ENCODE measurements around the gene GLRX3.

GLRX3 gene

GRCh38 chr10:130137659-130138478 lies 1.7 kb downstream of the GLRX3 start:
- no peak for DNase-seq (ENCODE audit: low read depth in 4 of 4, low spot score in 1 of 4)

GRCh38 chr10:130138479-130138866 lies 2.3 kb downstream of the GLRX3 start:
- DNase-seq (ENCODE audit: low read depth in 4 of 4, low spot score in 1 of 4), result no peak

GRCh38 chr10:130140425-130140824 lies 4.2 kb downstream of the GLRX3 start:
- no peak for DNase-seq (ENCODE audit: low read depth in 4 of 4, low spot score in 1 of 4)

- DNase-seq (ENCODE audit: low read depth in 4 of 4, low spot score in 1 of 4), result no peak
Observed at GRCh38 chr10:130141038-130141437, 4.8 kb downstream of the GLRX3 start.

GRCh38 chr10:130141460-130141859 lies 5.3 kb downstream of the GLRX3 start:
- DNase-seq (ENCODE audit: low read depth in 4 of 4, low spot score in 1 of 4), result no peak

- no peak for DNase-seq (ENCODE audit: low read depth in 4 of 4, low spot score in 1 of 4)
Observed at GRCh38 chr10:130141878-130142277, 5.7 kb downstream of the GLRX3 start.

- DNase-seq (ENCODE audit: low read depth in 4 of 4, low spot score in 1 of 4), result no peak
Observed at GRCh38 chr10:130146042-130146441, 9.9 kb downstream of the GLRX3 start.

- no peak for DNase-seq (ENCODE audit: low read depth in 4 of 4, low spot score in 1 of 4)
Observed at GRCh38 chr10:130159192-130159794, 23.1 kb downstream of the GLRX3 start.

- DNase-seq (ENCODE audit: low read depth in 4 of 4, low spot score in 1 of 4), result no peak
Observed at GRCh38 chr10:130160775-130161174, 24.6 kb downstream of the GLRX3 start.

GRCh38 chr10:130161331-130161730 lies 25.1 kb downstream of the GLRX3 start:
- no peak for DNase-seq (ENCODE audit: low read depth in 4 of 4, low spot score in 1 of 4)

- no peak for DNase-seq (ENCODE audit: low read depth in 4 of 4, low spot score in 1 of 4)
Observed at GRCh38 chr10:130167193-130167592, 31.0 kb downstream of the GLRX3 start.

GRCh38 chr10:130167707-130168106 lies 31.5 kb downstream of the GLRX3 start:
- no peak for DNase-seq (ENCODE audit: low read depth in 4 of 4, low spot score in 1 of 4)

- no peak for DNase-seq (ENCODE audit: low read depth in 4 of 4, low spot score in 1 of 4)
Observed at GRCh38 chr10:130169136-130169859, 33.1 kb downstream of the GLRX3 start.

- DNase-seq (ENCODE audit: low read depth in 4 of 4, low spot score in 1 of 4), result no peak
Observed at GRCh38 chr10:130171196-130171595, 35.0 kb downstream of the GLRX3 start.

- DNase-seq (ENCODE audit: low read depth in 4 of 4, low spot score in 1 of 4), result no peak
Observed at GRCh38 chr10:130174328-130174727, 38.1 kb downstream of the GLRX3 start.

- no peak for DNase-seq (ENCODE audit: low read depth in 4 of 4, low spot score in 1 of 4)
Observed at GRCh38 chr10:130175074-130175473, 38.9 kb downstream of the GLRX3 start.

- DNase-seq (ENCODE audit: low read depth in 4 of 4, low spot score in 1 of 4), result no peak
Observed at GRCh38 chr10:130177250-130177649, 41.1 kb downstream of the GLRX3 start.

GRCh38 chr10:130179640-130180039 lies 43.4 kb downstream of the GLRX3 start:
- no peak for DNase-seq (ENCODE audit: low read depth in 4 of 4, low spot score in 1 of 4)

- no peak for DNase-seq (ENCODE audit: low read depth in 4 of 4, low spot score in 1 of 4)
Observed at GRCh38 chr10:130180416-130180815, 44.2 kb downstream of the GLRX3 start.

- no peak for DNase-seq (ENCODE audit: low read depth in 4 of 4, low spot score in 1 of 4)
Observed at GRCh38 chr10:130181858-130182257, 45.7 kb downstream of the GLRX3 start.

- no peak for DNase-seq (ENCODE audit: low read depth in 4 of 4, low spot score in 1 of 4)
Observed at GRCh38 chr10:130185591-130185990, 49.4 kb downstream of the GLRX3 start.
